A549 (cell line): ENCODE measurements around the gene MYB. TPM values are rescaled to one million over a fixed set of nuclear protein-coding genes. Genes with fewer than 3 reads are reported as not detected.

Experiments used
- ATAC-seq, 2 experiments: fragments of 200-7000 bp in 1 of 2; fragments of >200 bp in 1 of 2; cut with Nextera tagmentation in 1 of 2; cut with Tn5 transposase in 1 of 2; 3 replicates each; pipeline versions ENCODE4 v1.8.0 to v1.9.1; 2018 to 2020; ENCODE audit warnings: mild to moderate bottlenecking in 1 of 2, moderate library complexity in 1 of 2
- CTCF ChIA-PET: fragments of 300-600 bp; sonication (Branson Sonifier 250); formaldehyde crosslinking; extraction: SDS; loops from one replicate; lab custom pipeline; 2021; ENCODE audit warnings: antibody characterized with exemption, inconsistent platforms; lab: Yijun Ruan, JAX
- POLR2A ChIA-PET: fragments of 350-600 bp; formaldehyde crosslinking; extraction: SDS; loops from one replicate; lab custom pipeline; 2021; ENCODE audit warnings: antibody characterized with exemption, inconsistent platforms; lab: Yijun Ruan, JAX
- DNase-seq, 2 experiments: peaks; one replicate each; pipeline versions ENCODE4 v3.0.0 to v3.0.0-alpha.2; 2011 to 2016; ENCODE audit warnings: low read depth in 1 of 2, low spot score in 1 of 2
- FAIRE-seq: peaks from 2 replicates; lab custom pipeline; 2011; peaks lifted over from hg19 to GRCh38; lab: Jason Lieb, UNC
- H3K27ac ChIP-seq, 2 experiments: fragments of >200 bp; sonication (Bioruptor Twin); formaldehyde crosslinking; 3 replicates each; pipeline ENCODE4 v1.5.1; 2016 to 2017
- H3K4me1 ChIP-seq: fragments of >200 bp; sonication (Bioruptor Twin); formaldehyde crosslinking; 3 replicates; pipeline ENCODE4 v1.6.1; 2016
- H3K4me2 ChIP-seq: fragments of >200 bp; sonication (Bioruptor Twin); formaldehyde crosslinking; 3 replicates; pipeline ENCODE4 v1.6.1; 2016
- H3K4me3 ChIP-seq: fragments of >200 bp; sonication (Bioruptor Twin); formaldehyde crosslinking; 3 replicates; pipeline ENCODE4 v1.5.1; 2016
- H3K9me3 ChIP-seq: fragments of >200 bp; sonication (Bioruptor Twin); formaldehyde crosslinking; 3 replicates; pipeline ENCODE4 v1.6.1; 2016
- CHD2 ChIP-seq: fragments of 150-350 bp; IDR thresholded peaks from 2 replicates; pipeline ENCODE4 v1.6.1; 2014; ENCODE audit warnings: low read length; ENCODE audit not compliant: partially characterized antibody
- EHMT2 ChIP-seq: fragments of 200-600 bp; sonication (generic); IDR thresholded peaks from 2 replicates; pipeline ENCODE4 v1.6.1; 2016; ENCODE audit warnings: antibody characterized with exemption, low read depth, mild to moderate bottlenecking, moderate library complexity
- ESRRA ChIP-seq: fragments of 150-350 bp; IDR thresholded peaks from 2 replicates; pipeline ENCODE4 v1.6.1; 2014; ENCODE audit warnings: mild to moderate bottlenecking, low read length, borderline replicate concordance
- FOSB ChIP-seq: fragments of 250-450 bp; sonication (Bioruptor Pico); IDR thresholded peaks from 2 replicates; pipeline ENCODE4 v1.5.0; 2020; ENCODE audit warnings: mild to moderate bottlenecking, moderate library complexity
- HOXA7 ChIP-seq: fragments of 250-450 bp; sonication (Bioruptor Pico); IDR thresholded peaks from 2 replicates; pipeline ENCODE4 v1.5.0; 2020; ENCODE audit warnings: mild to moderate bottlenecking, moderate library complexity
- HOXB13 ChIP-seq: fragments of 250-450 bp; sonication (Bioruptor Pico); IDR thresholded peaks from 2 replicates; pipeline ENCODE4 v1.5.0; 2020; ENCODE audit warnings: low read depth, mild to moderate bottlenecking, moderate library complexity
- HOXB5 ChIP-seq: fragments of 250-450 bp; sonication (Bioruptor Pico); IDR thresholded peaks from 2 replicates; pipeline ENCODE4 v1.5.0; 2020; ENCODE audit warnings: mild to moderate bottlenecking, moderate library complexity
- JUN ChIP-seq, 2 experiments: fragments of >200 bp; sonication (Bioruptor Twin); formaldehyde crosslinking; IDR thresholded peaks; 2 replicates in 1 of 2; 3 replicates in 1 of 2; pipeline ENCODE4 v1.6.1; 2016 to 2017
- JUNB ChIP-seq: fragments of >200 bp; sonication (Bioruptor Twin); formaldehyde crosslinking; IDR thresholded peaks from 2 replicates; pipeline ENCODE4 v1.6.1; 2016
- KDM1A ChIP-seq: fragments of 200-600 bp; sonication (generic); IDR thresholded peaks from 2 replicates; pipeline ENCODE4 v1.6.1; 2016; ENCODE audit warnings: low read depth, mild to moderate bottlenecking
- KDM5A ChIP-seq: fragments of 200-600 bp; sonication (generic); IDR thresholded peaks from 2 replicates; pipeline ENCODE4 v1.6.1; 2016; ENCODE audit warnings: antibody characterized with exemption, mild to moderate bottlenecking
- MAFK ChIP-seq: fragments of 450-650 bp; IDR thresholded peaks from 2 replicates; pipeline ENCODE4 v1.6.1; 2014; ENCODE audit not compliant: partially characterized antibody
- MYC ChIP-seq: IDR thresholded peaks from 2 replicates; pipeline ENCODE4 v1.6.1; 2012; ENCODE audit warnings: mild to moderate bottlenecking, inconsistent platforms, low read length, improper control_type of control experiment, borderline replicate concordance
- NFE2L2 ChIP-seq: fragments of 150-350 bp; conservative IDR thresholded peaks from 2 replicates; pipeline ENCODE4 v1.6.1; 2014; ENCODE audit warnings: low read length
- NPAS2 ChIP-seq: fragments of 250-450 bp; sonication (Bioruptor Pico); IDR thresholded peaks from 2 replicates; pipeline ENCODE4 v1.8.0; 2022; ENCODE audit warnings: mild to moderate bottlenecking, moderate library complexity, borderline replicate concordance
- POLR2AphosphoS2 ChIP-seq: conservative IDR thresholded peaks from 2 replicates; pipeline ENCODE4 v1.6.1; 2012; ENCODE audit warnings: low read length, improper control_type of control experiment, inconsistent platforms
- RAD21 ChIP-seq, 2 experiments: fragments of >200 bp in 1 of 2; sonication (Bioruptor Twin) in 1 of 2; formaldehyde crosslinking in 1 of 2; IDR thresholded peaks in 1 of 2; conservative IDR thresholded peaks in 1 of 2; 2 replicates in 1 of 2; 3 replicates in 1 of 2; pipeline ENCODE4 v1.6.1; 2012 to 2018; ENCODE audit warnings: inconsistent platforms in 1 of 2
- RCOR1 ChIP-seq: fragments of 150-350 bp; IDR thresholded peaks from 2 replicates; pipeline ENCODE4 v1.6.1; 2014; ENCODE audit warnings: antibody characterized with exemption, low read length, low read depth
- RNF2 ChIP-seq: fragments of 200-600 bp; sonication (generic); IDR thresholded peaks from 2 replicates; pipeline ENCODE4 v1.6.1; 2016; ENCODE audit warnings: low read depth, mild to moderate bottlenecking, antibody characterized with exemption, moderate library complexity, borderline replicate concordance
- SREBF2 ChIP-seq: fragments of 450-650 bp; IDR thresholded peaks from 2 replicates; pipeline ENCODE4 v1.6.1; 2014; ENCODE audit warnings: mild to moderate bottlenecking, moderate library complexity
- ZC3H11A ChIP-seq: fragments of 450-650 bp; IDR thresholded peaks from 2 replicates; pipeline ENCODE4 v1.6.1; 2014; ENCODE audit warnings: antibody characterized with exemption, mild to moderate bottlenecking
- ZFP36 ChIP-seq: fragments of 450-650 bp; IDR thresholded peaks from 2 replicates; pipeline ENCODE4 v1.6.1; 2014; ENCODE audit warnings: borderline replicate concordance; ENCODE audit not compliant: partially characterized antibody
- ZSCAN20 ChIP-seq: fragments of 250-450 bp; sonication (Bioruptor Pico); IDR thresholded peaks from 2 replicates; pipeline ENCODE4 v1.8.0; 2022; ENCODE audit warnings: mild to moderate bottlenecking, moderate library complexity
- WGBS: methylation state at CpG from one replicate; pipeline ENCODE4 v1.1.6; 2017; ENCODE audit errors: missing lambda C conversion rate; 5-methylcytosine and 5-hydroxymethylcytosine counted together
- polyA plus RNA-seq, 4 experiments: library from polyadenylated mRNA; depleted of rRNA in 3 of 4; stranded (reverse); fragments of >200 nt; fragmentation: RNase III in 1 of 4; extraction: RNeasy Plus Mini Kit Qiagen cat#74134 plus additional on column Dnase treatment in 1 of 4; gene quantifications; 2 replicates in 3 of 4; 3 replicates in 1 of 4; pipeline ENCODE4 v1.2.3, GENCODE V29; 2011 to 2017
- TF ChIP-seq, protein P1 (sequence below): fragments of 450-650 bp; IDR thresholded peaks from 2 replicates; pipeline ENCODE4 v1.6.1; 2014; ENCODE audit warnings: antibody characterized with exemption
- TF ChIP-seq, protein P2 (sequence below): fragments of >200 bp; sonication (Bioruptor Twin); formaldehyde crosslinking; IDR thresholded peaks from 2 replicates; pipeline ENCODE4 v1.6.1; 2016
- TF ChIP-seq, protein P3 (sequence below): IDR thresholded peaks from 2 replicates; pipeline ENCODE4 v1.6.1; 2012; ENCODE audit warnings: low read depth, borderline replicate concordance
- TF ChIP-seq, protein P4 (sequence below): fragments of 150-350 bp; IDR thresholded peaks from 2 replicates; pipeline ENCODE4 v1.6.1; 2014; ENCODE audit warnings: low read depth, mild to moderate bottlenecking, low read length
- TF ChIP-seq, protein P5 (sequence below): IDR thresholded peaks from 2 replicates; pipeline ENCODE4 v1.6.1; 2012

The MYB gene
- polyA plus RNA-seq, 2 of the 4 experiments (the other 2 are of a cell fraction), result 0.22 to 0.27 TPM

DNA sequence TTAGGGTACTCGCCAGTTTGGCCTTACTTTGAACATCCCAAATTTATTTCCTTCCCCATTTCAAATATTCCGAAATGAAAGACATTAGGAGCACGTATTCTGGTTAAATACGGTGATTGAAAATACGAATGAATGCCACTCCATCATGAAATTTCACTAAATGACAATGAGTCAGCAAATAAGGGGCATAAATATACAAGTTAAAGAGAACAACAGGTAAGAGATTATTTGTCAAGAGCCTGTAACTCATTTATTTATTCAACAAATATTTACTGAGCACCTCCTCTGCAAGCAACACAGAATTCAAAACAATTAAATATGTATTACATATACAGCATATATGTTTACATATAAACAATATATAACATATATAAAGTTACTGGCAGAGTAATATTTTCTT, 44.8 kb downstream of the MYB start:
- ChIA-PET CTCF (no interaction called here), POLR2A (no interaction called here)
- H3K27ac ChIP-seq, result no peak overlapping the region
- WGBS, result 77% methylated on average over 5 of the region's 5 CpGs
- H3K4me1 ChIP-seq, result no peaks in the 10 kb centered on the region
- TF ChIP-seq MAFK (peak; percentile 68), HOXA7 (no peak), SREBF2 (no peak), HOXB5 (CRISPR knock-in tag) (no peak), ZSCAN20 (no peak), NPAS2 (CRISPR knock-in tag) (no peak), NFE2L2 (0 out of 2 replicates have a peak, but pooled peaks have one; percentile 55), ZFP36 (no peak), HOXB13 (CRISPR knock-in tag) (no peak), MYC (no peak)
- TF ChIP-seq, protein P1, sequence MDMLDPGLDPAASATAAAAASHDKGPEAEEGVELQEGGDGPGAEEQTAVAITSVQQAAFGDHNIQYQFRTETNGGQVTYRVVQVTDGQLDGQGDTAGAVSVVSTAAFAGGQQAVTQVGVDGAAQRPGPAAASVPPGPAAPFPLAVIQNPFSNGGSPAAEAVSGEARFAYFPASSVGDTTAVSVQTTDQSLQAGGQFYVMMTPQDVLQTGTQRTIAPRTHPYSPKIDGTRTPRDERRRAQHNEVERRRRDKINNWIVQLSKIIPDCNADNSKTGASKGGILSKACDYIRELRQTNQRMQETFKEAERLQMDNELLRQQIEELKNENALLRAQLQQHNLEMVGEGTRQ, result no peak
- H3K4me2 ChIP-seq, result no peak overlapping the region
- no peak for DNase-seq
- no peak for ATAC-seq
- no peaks in the 10 kb centered on the region for H3K9me3 ChIP-seq
- no peak for FAIRE-seq
- H3K4me3 ChIP-seq, result no peak overlapping the region

DNA sequence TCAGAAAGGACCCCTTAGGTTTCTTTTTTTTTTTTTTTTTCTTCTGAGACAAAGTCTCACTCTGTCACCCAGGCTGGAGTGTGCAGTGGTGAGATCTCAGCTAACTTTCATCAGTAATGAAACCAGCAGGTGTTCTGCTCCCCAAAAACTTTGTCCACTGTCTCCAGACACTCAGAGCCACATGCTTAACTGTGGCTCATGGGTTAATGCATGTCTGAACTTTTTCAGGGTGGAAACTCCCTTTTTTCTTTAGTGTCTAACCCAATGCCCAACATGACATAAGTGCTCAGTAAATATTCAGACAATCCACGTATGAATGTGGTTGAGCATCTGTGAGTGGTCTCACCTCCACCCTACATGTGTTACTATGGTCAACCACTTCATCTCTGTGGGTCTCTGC, 45.4 kb downstream of the MYB start:
- ATAC-seq (no peak), FAIRE-seq (no peak), DNase-seq (no peak)
- WGBS, result 89% methylated on average over 1 of the region's 1 CpG
- TF ChIP-seq EHMT2, result no peak
- no peak for TF ChIP-seq CHD2
- no peak for TF ChIP-seq ESRRA
- TF ChIP-seq HOXB13 (CRISPR knock-in tag), result no peak
- TF ChIP-seq ZFP36, result no peak
- TF ChIP-seq RAD21 (conservative IDR thresholded peaks at IDR 0.05 in 1 of 2, IDR thresholded peaks at IDR 0.05 in 1 of 2), result no peak
- no peak for TF ChIP-seq ZSCAN20
- TF ChIP-seq FOSB (CRISPR knock-in tag), result no peak
- TF ChIP-seq RCOR1, result no peak
- no peak for TF ChIP-seq KDM1A
- TF ChIP-seq POLR2AphosphoS2, result no peak
- no peak for TF ChIP-seq KDM5A
- no peak for TF ChIP-seq JUN (IDR thresholded peaks at IDR 0.05)
- TF ChIP-seq, protein P2, sequence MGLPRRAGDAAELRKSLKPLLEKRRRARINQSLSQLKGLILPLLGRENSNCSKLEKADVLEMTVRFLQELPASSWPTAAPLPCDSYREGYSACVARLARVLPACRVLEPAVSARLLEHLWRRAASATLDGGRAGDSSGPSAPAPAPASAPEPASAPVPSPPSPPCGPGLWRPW, result no peak
- no peak for TF ChIP-seq RNF2
- ChIA-PET POLR2A (no interaction called here), CTCF (no interaction called here)
- Histone ChIP-seq H3K4me3 (no peak overlapping the region), H3K9me3 (no peaks in the 10 kb centered on the region), H3K27ac (no peak overlapping the region), H3K4me2 (no peak overlapping the region), H3K4me1 (no peaks in the 10 kb centered on the region)

DNA sequence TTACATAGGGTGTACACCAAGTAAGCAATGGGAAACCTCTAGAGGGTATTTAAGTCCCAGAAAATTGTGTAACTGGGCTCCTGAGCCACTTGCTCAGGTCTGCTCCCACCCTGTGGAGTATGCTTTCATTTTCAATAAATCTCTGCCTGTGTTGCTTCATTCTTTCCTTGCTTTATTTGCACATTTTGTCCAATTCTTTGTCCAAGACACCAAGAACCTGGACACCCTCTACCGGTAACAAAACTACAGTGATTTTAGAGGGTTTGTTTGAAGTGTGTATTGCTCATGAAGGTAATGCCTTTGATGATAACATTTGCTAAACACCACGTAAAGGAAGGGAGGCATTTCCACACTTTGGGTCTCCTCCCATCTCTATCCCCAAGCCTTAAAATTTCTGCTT, 46.2 kb downstream of the MYB start:
- CTCF ChIA-PET, result interaction anchor here (1.3 kb wide), 1 partner anchor 20 kb away, joined by 3 read pairs; no protein-coding TSS in a partner anchor

More for the DNA sequence above, 46.2 kb downstream of the MYB start:
- TF ChIP-seq, protein P3, sequence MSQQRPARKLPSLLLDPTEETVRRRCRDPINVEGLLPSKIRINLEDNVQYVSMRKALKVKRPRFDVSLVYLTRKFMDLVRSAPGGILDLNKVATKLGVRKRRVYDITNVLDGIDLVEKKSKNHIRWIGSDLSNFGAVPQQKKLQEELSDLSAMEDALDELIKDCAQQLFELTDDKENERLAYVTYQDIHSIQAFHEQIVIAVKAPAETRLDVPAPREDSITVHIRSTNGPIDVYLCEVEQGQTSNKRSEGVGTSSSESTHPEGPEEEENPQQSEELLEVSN, result no peak
- TF ChIP-seq RCOR1, result no peak
- TF ChIP-seq, protein P4, sequence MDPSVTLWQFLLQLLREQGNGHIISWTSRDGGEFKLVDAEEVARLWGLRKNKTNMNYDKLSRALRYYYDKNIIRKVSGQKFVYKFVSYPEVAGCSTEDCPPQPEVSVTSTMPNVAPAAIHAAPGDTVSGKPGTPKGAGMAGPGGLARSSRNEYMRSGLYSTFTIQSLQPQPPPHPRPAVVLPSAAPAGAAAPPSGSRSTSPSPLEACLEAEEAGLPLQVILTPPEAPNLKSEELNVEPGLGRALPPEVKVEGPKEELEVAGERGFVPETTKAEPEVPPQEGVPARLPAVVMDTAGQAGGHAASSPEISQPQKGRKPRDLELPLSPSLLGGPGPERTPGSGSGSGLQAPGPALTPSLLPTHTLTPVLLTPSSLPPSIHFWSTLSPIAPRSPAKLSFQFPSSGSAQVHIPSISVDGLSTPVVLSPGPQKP, result no peak
- TF ChIP-seq ZC3H11A, result no peak
- TF ChIP-seq JUNB, result no peak
- TF ChIP-seq HOXB5 (CRISPR knock-in tag), result no peak
- no peak for TF ChIP-seq CHD2
- TF ChIP-seq MAFK, result no peak
- TF ChIP-seq, protein P5, sequence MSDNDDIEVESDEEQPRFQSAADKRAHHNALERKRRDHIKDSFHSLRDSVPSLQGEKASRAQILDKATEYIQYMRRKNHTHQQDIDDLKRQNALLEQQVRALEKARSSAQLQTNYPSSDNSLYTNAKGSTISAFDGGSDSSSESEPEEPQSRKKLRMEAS, result no peak
- no peak overlapping the region for H3K27ac ChIP-seq
- no peak overlapping the region for H3K4me3 ChIP-seq
- POLR2A ChIA-PET, result no interaction called here
- 57% methylated on average over 2 of the region's 2 CpGs for WGBS
- H3K4me1 ChIP-seq, result no peaks in the 10 kb centered on the region
- no peak overlapping the region for H3K4me2 ChIP-seq
- no peaks in the 10 kb centered on the region for H3K9me3 ChIP-seq
- DNase-seq (no peak), ATAC-seq (no peak), FAIRE-seq (no peak)
